Measurements from ENCODE around the gene SMYD1.

The SMYD1 gene

DNA sequence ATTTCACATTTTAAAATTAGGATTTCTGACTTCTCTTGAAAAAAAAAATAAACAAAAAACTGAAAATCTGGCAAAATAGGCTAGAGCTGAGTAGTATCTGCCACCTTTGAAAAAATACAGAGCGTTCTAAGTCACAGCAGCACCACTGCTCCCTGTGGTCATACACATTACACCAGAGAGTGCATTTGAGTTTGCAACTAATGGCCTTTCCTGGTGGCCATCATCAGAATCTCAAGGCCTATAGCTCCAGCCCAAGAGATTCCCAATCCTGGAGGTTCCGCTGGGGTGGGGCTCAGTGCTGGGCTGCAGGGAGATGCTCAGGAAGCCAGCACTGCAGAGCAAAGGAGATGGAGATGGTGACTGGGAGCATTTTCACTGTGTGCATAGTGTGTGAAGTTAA lies 17.5 kb downstream of the SMYD1 start:
- TF ChIP-seq, protein P1, sequence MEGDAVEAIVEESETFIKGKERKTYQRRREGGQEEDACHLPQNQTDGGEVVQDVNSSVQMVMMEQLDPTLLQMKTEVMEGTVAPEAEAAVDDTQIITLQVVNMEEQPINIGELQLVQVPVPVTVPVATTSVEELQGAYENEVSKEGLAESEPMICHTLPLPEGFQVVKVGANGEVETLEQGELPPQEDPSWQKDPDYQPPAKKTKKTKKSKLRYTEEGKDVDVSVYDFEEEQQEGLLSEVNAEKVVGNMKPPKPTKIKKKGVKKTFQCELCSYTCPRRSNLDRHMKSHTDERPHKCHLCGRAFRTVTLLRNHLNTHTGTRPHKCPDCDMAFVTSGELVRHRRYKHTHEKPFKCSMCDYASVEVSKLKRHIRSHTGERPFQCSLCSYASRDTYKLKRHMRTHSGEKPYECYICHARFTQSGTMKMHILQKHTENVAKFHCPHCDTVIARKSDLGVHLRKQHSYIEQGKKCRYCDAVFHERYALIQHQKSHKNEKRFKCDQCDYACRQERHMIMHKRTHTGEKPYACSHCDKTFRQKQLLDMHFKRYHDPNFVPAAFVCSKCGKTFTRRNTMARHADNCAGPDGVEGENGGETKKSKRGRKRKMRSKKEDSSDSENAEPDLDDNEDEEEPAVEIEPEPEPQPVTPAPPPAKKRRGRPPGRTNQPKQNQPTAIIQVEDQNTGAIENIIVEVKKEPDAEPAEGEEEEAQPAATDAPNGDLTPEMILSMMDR (IDR thresholded peaks at IDR 0.05; ENCODE audit: low read depth, low read length, missing control alignments) = no peak
- DNase-seq (ENCODE audit: low read depth) = no peak
- no peak overlapping the region for H3K4me3 ChIP-seq (ENCODE audit: low read depth, low read length)
- in situ Hi-C loops (cut with HindIII; ENCODE audit: low sequenced_read_pairs) = no loop called here

DNA sequence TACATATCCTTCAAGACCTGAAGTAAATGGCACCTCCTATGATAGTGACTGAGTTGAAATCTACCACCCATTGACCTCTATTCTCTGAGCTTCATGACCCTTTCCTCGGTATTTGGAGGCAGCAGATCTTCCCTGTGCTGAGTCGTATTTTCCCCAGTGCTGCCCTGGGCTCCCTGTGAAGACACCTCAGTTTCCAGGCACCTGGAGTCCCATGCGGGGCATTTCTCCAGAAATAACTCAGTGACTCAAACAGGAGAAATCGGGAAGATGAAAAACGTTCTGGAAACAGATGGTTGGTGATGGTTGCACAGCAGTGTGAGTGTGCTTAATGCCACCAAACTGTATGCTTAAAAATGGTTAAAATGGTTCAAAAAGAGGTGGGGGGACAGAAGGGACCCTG lies 18.0 kb downstream of the SMYD1 start:
- in situ Hi-C loops (cut with HindIII; ENCODE audit: low sequenced_read_pairs) = no loop called here
- H3K4me3 ChIP-seq (ENCODE audit: low read depth, low read length) = no peak overlapping the region
- TF ChIP-seq, protein P1 (IDR thresholded peaks at IDR 0.05; ENCODE audit: low read depth, low read length, missing control alignments) = no peak
- no peak for DNase-seq (ENCODE audit: low read depth)

DNA sequence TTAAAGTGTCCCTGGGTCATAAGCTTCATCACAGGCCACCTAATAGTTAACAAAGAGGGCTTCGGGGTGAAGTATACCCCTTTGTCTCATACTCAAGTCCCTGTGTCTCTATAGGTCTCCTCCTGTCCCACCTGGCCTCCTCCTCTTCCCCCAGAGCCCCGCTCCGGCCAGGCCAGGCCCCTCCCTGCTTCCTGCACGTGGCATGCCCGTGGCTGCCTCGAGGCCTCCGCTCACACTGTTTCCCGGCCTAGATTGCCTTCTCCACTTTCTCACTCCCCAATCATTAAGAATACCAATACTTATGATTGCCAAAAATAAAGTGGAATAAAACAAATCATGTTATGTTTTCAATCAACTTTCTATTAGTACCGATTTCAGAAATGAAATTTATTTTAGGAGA lies 18.8 kb downstream of the SMYD1 start:
- TF ChIP-seq, protein P1 (IDR thresholded peaks at IDR 0.05; ENCODE audit: low read depth, low read length, missing control alignments) = no peak
- no peak overlapping the region for H3K4me3 ChIP-seq (ENCODE audit: low read depth, low read length)
- in situ Hi-C loops (cut with HindIII; ENCODE audit: low sequenced_read_pairs) = no loop called here
- DNase-seq (ENCODE audit: low read depth) = no peak

DNA sequence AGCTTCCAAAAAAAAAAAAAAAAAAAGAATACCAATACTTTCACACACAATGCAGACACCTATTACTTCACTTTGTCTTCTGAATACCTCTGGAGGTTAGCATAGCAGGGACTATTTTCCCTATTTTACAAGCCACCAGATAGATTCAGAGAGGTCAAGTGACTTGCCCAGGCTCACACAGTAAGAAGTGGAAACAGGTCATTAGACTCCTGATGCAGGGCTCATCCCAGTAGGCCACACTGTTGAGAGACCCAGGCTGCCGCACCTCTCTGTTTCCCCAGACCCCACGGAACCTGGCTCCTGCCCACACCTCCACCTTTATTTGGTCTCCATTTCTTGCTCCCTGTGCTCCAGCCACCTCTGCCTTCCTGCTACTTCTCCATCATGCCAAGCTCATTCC lies 19.4 kb downstream of the SMYD1 start:
- no peak overlapping the region for H3K4me3 ChIP-seq (ENCODE audit: low read depth, low read length)
- TF ChIP-seq, protein P1 (IDR thresholded peaks at IDR 0.05; ENCODE audit: low read depth, low read length, missing control alignments) = no peak
- no peak for DNase-seq (ENCODE audit: low read depth)
- in situ Hi-C loops (cut with HindIII; ENCODE audit: low sequenced_read_pairs) = no loop called here

DNA sequence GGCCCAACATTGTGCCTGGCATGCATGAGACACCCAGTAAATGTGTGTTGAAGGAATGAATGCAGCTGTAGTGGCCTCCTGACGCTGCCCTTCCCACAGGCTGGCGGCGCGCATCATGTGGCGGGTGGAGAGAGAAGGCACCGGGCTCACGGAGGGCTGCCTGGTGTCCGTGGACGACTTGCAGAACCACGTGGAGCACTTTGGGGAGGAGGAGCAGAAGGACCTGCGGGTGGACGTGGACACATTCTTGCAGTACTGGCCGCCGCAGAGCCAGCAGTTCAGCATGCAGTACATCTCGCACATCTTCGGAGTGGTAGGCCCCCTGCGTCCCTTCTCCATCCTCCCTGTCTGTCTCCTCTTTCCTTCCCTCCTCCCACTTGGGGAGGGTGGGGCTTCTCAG lies 20.1 kb downstream of the SMYD1 start:
- TF ChIP-seq, protein P1 (IDR thresholded peaks at IDR 0.05; ENCODE audit: low read depth, low read length, missing control alignments) = no peak
- in situ Hi-C loops (cut with HindIII; ENCODE audit: low sequenced_read_pairs) = no loop called here
- DNase-seq (ENCODE audit: low read depth) = no peak
- H3K4me3 ChIP-seq (ENCODE audit: low read depth, low read length) = no peak overlapping the region

GRCh38 chr2:88088999-88089398 lies 21.4 kb downstream of the SMYD1 start:
- TF ChIP-seq, protein P1 (IDR thresholded peaks at IDR 0.05; ENCODE audit: low read depth, low read length, missing control alignments) = no peak
- in situ Hi-C loops (cut with HindIII; ENCODE audit: low sequenced_read_pairs) = no loop called here
- DNase-seq (ENCODE audit: low read depth) = no peak
- no peak overlapping the region for H3K4me3 ChIP-seq (ENCODE audit: low read depth, low read length)
